ENCODE data around the gene R3HDML.
"Not testable (repeated sequence)": the region's sequence is repeated elsewhere in the genome, so short reads cannot be mapped to it uniquely, and the experiment has no call there.

R3HDML gene

DNA sequence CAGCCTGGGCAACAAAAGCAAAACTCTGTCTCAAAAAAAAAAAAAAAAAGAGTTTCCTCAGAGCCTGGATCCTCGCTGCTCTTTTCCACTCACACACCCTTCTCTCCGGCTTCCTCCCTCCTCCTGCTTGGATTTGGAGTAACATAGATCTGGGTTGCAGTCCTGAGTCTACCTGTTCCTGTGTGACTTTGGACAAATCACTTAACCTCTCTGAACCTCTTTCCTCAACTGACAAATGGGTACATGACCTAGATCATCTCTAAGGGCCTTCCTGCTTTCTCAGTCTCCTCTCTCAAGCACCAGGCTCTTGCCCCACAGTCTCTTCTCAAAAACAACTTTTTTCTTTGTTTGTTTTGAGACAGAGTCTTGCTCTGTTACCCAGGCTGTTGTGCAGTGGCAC, 5.6 kb upstream of the R3HDML start:
- no peak for DNase-seq

DNA sequence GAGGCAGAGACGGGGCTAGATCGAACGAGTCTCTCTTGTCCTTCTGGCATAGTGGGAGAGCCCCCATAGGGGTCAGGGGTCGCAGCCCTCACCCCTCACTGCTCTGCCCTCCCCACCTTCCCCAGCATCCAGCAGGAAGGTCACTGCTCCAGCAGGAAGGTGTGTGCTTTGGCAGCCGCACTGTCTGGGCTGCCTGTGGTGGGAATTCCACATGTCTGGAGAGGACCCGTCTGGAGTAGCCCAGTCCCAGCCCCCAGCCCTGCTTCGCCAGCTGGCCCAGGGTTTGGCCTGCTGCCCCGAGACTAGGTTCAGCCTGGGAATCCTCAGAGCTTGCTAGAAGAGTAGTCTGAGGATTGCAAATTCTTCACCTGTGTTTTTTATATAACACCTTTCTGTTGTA, 2.5 kb upstream of the R3HDML start:
- no peak for DNase-seq

DNA sequence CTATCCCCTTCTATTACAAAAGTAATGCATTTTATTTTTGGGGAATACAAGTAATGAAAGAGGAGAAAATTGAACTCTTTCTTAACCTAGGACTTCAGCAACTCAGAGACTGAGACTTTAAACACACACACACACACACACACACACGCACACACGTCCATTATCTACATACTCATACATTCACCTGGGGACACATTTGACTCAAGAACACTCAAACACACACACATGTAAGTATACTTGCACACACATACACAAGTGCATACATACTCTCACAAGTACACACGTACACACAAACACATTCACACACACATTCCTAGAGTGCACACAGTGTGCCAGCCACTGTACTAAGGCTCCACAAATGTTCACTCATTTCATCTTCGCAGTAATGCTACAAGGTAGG, 2.1 kb upstream of the R3HDML start:
- no peak for DNase-seq

DNA sequence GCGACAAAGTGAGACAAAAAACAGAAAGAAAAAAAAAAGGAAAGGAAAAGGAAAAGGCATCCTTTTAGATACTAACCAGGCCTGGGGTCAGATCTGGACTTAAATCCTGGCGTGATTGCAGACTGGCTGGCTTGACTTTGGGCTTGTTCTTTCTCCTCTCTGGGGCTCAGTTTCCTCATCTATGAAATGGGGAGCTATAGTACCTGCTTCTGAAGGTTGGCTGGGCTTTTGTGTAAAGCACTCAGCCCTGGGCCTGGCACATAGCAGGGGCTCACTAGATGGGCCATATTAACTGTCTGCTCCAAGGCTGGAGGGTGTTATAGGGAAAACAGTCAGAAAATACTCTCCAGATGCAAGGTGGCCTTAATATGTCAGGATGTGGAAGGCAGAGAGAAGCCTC, 1.2 kb upstream of the R3HDML start:
- no peak for DNase-seq

GRCh38 chr20:44336086-44336485, 757 bp upstream of the R3HDML start:
- no peak for DNase-seq

GRCh38 chr20:44342248-44342647, 5.4 kb downstream of the R3HDML start:
- no peak for DNase-seq

- DNase-seq, result no peak
Observed at GRCh38 chr20:44343162-44343675, 6.4 kb downstream of the R3HDML start.

DNA sequence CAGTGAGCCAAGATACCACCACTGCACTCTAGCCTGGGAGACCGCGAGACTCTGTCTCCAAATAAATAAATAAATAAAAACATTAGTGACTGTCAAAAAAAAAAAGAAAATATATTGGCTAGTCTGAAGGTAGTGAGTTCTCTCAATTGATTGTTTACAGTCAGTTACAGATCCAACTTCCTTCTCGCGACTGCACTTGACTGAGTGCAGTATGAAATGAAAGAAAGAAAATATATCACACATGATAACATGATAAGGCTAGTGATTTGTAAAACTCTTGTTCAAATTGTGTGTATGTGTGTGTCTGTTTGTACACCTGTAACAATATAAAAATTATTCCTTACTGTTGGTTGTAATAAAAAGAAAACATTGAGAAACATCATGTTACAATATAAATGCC, 7.9 kb downstream of the R3HDML start:
- no peak for DNase-seq

DNA sequence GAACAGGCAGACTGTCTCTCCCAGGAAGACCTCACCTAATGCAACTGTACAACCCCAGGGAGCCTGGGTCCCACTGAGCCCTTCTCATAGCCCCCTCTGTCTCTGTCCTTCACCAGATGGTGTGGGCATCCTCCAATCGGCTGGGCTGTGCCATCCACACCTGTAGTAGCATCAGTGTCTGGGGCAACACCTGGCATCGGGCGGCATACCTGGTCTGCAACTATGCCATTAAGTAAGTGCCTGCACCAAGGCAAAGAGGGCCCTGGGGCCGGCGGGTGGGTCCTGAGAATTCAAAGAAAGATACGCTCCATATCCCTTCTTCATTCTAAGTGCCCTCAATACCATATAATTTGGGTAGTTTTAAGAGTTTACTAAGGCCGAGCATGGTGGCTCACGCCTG, 8.3 kb downstream of the R3HDML start:
- DNase-seq, result no peak

GRCh38 chr20:44345941-44346340, 9.1 kb downstream of the R3HDML start:
- DNase-seq, result not testable (repeated sequence)

DNA sequence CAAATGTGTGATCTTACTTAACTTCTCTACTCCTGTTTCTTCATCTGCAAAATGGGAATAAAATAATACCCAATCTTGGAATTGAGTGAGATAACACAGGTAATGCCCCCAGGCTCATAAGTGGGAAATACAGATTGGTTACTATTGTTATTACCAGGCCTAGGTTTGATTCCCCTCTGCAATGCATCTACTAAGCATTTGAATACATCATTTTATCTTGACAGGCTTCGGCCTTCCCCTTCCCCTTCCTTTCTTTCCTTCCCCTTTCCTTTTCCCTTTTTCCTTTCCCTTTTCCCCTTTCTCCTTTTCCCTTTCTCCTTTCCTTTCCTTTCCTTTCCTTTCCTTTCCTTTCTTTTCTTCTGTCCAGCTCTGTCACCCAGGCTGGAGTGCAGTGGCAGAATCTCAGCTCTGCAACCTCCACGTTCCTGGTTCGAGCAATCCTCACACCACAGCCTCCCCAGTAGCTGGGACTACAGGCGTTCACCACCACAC, 11.4 kb downstream of the R3HDML start:
- DNase-seq, result no peak

- no peak for DNase-seq
Observed at GRCh38 chr20:44349349-44349748, 12.5 kb downstream of the R3HDML start.

DNA sequence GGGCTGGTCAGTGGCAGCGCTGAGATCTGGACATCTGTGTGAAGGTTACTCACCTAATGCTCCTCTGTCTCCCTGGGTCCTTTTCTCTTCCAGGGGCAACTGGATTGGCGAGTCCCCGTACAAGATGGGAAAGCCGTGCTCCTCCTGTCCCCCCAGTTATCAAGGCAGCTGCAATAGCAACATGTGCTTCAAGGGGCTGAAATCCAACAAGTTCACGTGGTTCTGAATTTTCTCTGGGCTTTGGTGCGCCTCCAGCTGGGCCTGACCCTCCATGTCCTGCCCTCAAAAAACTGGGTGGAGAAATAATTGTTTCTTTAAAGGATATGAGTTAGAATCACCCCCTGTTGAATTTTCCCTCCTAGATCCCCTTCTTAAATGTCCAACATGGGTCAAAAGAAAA, 13.7 kb downstream of the R3HDML start:
- no peak for DNase-seq

- DNase-seq, result no peak
Observed at GRCh38 chr20:44354979-44355497, 18.2 kb downstream of the R3HDML start.

DNA sequence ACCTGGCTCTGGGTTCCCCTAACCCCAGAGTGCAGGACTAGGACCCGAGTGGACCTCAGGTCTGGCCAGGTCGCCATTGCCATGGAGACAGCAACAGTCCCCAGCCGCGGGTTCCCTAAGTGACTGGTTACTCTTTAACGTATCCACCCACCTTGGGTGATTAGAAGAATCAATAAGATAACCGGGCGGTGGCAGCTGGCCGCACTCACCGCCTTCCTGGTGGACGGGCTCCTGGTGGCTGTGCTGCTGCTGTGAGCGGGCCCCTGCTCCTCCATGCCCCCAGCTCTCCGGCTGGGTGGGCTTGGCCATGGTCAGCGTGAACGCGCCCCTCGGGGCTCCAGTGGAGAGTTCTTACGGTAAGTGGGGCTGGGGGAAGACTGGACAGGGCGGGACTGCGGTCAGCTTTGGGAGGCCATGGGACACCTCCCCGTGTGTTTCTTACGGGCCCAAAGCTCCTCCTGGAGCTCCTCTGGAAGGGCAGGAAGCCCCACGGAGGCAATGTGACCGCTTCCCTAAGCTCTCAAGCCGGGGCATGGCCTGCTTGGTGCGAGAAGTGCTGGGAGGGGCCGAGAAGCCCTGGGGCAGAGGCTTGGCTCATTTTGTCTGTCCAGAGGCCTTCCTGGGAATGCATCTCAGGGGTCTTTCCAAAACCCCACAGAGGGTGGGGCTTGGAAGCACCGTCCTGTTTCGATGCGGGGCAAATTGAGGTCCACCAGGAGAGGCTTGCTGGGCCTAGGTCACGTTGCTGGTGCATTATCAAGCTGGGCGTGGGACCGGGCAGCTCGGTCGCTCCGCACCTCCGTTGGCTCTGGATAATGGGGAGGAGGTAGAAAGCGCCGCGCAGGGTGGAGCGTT, 18.9 kb downstream of the R3HDML start, which contains the start of gene HNF4A:
HNF4A (plus strand) TSS at position 202 of the 855 bp plus-strand sequence; CDS start at position 308, 106 bp downstream.
- no peak for DNase-seq

DNA sequence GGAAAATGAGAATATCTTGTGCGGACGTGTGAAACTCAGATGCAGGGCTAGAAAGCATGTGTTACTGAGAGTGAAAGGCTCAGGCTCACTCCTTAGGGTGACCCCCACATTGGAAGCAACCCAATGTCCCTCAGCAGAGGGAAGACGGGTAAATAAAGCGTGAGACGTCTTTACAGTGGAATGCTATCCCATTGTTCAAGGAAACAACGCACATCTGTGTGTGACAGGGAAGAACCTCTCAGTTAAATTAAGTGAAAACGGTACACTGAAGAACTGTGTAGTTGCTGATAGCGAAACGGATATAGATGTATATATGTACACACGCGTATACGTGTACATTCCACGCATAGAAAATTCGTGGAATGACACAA, 19.5 kb downstream of the R3HDML start:
- DNase-seq, result no peak

DNA sequence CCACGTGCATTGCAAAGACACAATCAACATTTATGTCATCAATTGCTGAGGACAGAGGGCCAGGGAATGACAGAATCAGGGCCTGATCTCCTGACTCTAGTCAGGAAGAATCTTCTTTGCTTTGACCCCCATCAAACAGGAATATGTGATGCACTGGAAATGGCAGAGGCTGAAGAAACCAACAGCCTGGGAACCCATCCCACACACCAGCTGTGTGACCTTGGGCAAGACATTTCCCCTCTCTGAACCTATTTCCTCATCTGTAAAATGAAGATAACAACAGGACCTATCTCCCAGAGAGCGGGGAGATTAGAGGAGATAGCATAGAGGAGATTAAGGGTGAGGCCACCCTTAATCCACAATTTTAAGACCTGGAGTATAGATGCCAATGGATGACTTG, 20.2 kb downstream of the R3HDML start:
- DNase-seq, result no peak

- no peak for DNase-seq
Observed at GRCh38 chr20:44357555-44358125, 20.8 kb downstream of the R3HDML start.

DNA sequence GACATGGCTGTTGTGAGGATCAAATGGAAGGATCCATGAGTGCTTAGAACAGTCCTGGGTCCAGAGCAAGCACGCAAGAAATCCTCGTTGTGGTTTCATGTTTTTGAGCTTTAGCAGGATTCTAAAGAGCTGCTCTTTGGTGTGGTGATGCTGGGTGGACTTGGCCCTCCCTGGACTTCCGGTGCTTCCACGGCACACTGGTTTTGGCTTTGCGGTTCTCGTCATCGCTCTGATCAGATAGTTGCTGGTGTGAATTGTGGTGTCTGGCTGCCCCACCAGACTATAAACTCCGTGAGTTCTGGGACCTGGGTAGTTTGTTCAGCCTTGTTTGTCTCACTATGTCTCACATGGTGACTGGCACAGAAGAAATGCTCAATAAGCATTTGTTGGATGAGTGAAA, 21.9 kb downstream of the R3HDML start:
- DNase-seq, result no peak

- no peak for DNase-seq
Observed at GRCh38 chr20:44360221-44360620, 23.4 kb downstream of the R3HDML start.

DNA sequence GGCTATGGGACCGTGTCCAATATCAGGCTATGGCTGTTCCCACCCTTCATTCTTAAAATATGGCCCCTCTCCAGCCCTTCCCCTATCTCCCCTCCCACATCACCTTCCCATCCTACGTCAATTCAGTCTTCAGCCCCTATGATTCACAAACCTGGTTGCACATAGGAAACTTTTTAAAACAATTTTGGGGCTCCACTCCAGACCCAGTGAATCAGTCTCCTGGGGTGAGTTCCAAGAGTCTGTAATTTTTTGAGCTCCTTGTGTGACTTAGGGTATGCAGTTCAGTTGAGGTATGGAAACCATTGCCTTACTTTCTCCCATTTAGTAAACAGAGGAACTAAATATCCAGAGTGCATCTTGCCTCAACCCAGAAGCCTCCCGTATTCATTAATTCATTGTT, 24.2 kb downstream of the R3HDML start:
- no peak for DNase-seq

GRCh38 chr20:44362466-44362940, 25.7 kb downstream of the R3HDML start:
- DNase-seq, result no peak

DNA sequence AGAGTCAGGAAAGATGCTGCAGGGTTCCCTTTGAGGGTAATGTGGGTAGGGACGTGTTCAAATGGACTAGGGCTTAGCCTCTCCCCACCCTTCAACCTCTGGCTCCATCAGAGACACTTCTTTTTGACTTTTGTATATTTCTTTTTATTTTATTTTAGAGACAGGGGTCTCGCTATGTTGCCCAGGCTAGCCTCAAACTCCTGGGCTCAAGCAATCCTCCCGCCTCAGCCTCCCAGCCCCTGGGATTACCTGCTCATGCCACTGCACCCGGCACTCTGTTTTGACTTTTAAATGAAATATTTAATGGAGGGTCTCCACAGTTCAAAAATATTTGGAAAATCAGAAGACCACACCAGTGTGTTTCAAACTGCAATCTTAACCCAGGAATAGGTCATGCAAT, 27.2 kb downstream of the R3HDML start:
- no peak for DNase-seq

GRCh38 chr20:44364780-44365179, 27.9 kb downstream of the R3HDML start:
- DNase-seq, result no peak

Measured in activated CD4-positive, alpha-beta T cell treated with anti-CD3 and anti-CD28 coated beads for 1 hour (primary cell).